Activated CD8-positive, alpha-beta memory T cell treated with anti-CD3 and anti-CD28 coated beads for 4 hours (primary cell): ENCODE results near the gene ACBD5.

Experiments
- DNase-seq, 2 donors: peaks; one replicate each; pipeline ENCODE4 v3.0.0-alpha.2; 2020; ENCODE audit warnings: low read depth in 2 of 2

Gene ACBD5

GRCh38 chr10:27152687-27153086 lies 87.9 kb downstream of the ACBD5 start:
- DNase-seq = no peak

GRCh38 chr10:27150261-27150660 lies 90.3 kb downstream of the ACBD5 start:
- no peak for DNase-seq

- DNase-seq = no peak
Observed at GRCh38 chr10:27147701-27148100, 92.9 kb downstream of the ACBD5 start.

GRCh38 chr10:27145937-27146336 lies 94.7 kb downstream of the ACBD5 start:
- DNase-seq = no peak
